Fibroblast of lung (primary cell): ENCODE data around the gene SLC29A1.

Experiments
- EZH2 ChIP-seq: IDR thresholded peaks from 2 replicates; pipeline ENCODE4 v1.5.1; 2012; ENCODE audit warnings: low read length, control low read depth, mild to moderate bottlenecking; ENCODE audit errors: missing control alignments
- TF ChIP-seq, protein P1 (sequence below), 2 donors: IDR thresholded peaks in 1 of 2; conservative IDR thresholded peaks in 1 of 2; 1 replicate in 1 of 2; 2 replicates in 1 of 2; pipeline ENCODE4 v1.5.1; 2011 to 2012; ENCODE audit warnings: low read length in 2 of 2, control low read depth in 1 of 2, inconsistent platforms in 1 of 2, low read depth in 1 of 2, mild to moderate bottlenecking in 1 of 2

DNA sequence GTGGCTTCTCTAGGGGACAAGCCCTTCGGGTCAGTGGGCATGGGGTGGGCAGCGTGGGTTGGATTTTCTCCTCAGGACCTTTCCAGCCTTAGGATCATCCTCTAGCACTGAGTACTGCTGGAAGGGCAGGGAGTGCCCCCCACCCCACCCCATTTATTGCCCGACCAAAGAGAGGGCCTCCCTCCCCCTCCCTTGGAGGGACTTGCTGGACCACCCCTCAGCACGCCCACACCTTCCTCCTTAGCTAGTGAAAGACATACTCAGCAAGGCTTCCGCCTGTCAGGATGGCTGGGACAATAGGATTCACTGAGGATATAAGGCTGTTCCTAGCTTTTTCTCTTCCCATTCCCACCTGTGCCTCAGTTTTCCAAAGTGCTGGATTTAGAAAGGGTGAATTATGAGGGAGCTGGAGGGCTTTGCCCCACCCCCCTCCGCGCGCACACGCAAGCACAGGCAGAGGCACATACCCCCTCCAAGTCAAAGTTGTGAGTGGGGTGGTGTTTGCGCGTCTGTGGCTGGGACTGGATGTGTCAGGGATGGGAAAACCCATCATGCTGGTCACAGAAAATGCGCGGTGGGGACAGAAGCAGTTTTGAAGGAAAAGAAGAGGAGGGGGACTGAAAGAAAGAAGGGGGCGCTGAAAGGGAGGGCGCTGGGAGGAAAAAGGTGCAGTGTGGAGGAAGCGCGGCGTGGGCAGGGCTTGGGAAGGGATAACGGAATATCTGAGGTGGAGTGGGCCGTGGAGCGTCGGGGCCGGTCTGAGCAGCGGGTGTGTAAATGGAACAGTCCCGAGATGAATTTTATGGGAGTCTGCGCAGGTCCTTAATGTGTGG lies 693 bp upstream of the SLC29A1 start:
- TF ChIP-seq, protein P1, sequence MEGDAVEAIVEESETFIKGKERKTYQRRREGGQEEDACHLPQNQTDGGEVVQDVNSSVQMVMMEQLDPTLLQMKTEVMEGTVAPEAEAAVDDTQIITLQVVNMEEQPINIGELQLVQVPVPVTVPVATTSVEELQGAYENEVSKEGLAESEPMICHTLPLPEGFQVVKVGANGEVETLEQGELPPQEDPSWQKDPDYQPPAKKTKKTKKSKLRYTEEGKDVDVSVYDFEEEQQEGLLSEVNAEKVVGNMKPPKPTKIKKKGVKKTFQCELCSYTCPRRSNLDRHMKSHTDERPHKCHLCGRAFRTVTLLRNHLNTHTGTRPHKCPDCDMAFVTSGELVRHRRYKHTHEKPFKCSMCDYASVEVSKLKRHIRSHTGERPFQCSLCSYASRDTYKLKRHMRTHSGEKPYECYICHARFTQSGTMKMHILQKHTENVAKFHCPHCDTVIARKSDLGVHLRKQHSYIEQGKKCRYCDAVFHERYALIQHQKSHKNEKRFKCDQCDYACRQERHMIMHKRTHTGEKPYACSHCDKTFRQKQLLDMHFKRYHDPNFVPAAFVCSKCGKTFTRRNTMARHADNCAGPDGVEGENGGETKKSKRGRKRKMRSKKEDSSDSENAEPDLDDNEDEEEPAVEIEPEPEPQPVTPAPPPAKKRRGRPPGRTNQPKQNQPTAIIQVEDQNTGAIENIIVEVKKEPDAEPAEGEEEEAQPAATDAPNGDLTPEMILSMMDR (conservative IDR thresholded peaks at IDR 0.05 in 1 of 2, IDR thresholded peaks at IDR 0.05 in 1 of 2; ENCODE audit: low read depth in 1 of 2, low read length in 2 of 2): no peak
- no peak for TF ChIP-seq EZH2
